ENCODE data around the gene SCGB3A2.
"Not testable (repeated sequence)": the region's sequence is repeated elsewhere in the genome, so short reads cannot be mapped to it uniquely, and the experiment has no call there.

Gene SCGB3A2

GRCh38 chr5:147869112-147869511, 9.4 kb upstream of the SCGB3A2 start:
- DNase-seq: no peak

DNA sequence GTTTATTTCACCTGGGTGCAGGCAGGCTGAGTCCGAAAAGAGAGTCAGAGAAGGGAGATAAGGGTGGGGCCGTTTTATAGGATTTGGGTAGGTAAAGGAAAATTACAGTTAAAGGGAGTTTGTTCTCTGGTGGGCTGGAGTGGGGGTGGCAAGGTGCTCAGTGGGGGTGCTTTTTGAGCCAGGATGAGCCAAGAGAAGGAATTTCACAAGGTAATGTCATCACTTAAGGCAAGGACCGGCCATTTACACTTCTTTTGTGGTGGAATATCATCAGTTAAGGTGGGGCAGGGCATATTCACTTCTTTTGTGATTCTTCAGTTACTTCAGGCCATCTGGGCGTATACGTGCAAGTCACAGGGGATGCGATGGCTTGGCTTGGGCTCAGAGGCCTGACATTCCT, 8.6 kb upstream of the SCGB3A2 start:
- DNase-seq: not testable (repeated sequence)

DNA sequence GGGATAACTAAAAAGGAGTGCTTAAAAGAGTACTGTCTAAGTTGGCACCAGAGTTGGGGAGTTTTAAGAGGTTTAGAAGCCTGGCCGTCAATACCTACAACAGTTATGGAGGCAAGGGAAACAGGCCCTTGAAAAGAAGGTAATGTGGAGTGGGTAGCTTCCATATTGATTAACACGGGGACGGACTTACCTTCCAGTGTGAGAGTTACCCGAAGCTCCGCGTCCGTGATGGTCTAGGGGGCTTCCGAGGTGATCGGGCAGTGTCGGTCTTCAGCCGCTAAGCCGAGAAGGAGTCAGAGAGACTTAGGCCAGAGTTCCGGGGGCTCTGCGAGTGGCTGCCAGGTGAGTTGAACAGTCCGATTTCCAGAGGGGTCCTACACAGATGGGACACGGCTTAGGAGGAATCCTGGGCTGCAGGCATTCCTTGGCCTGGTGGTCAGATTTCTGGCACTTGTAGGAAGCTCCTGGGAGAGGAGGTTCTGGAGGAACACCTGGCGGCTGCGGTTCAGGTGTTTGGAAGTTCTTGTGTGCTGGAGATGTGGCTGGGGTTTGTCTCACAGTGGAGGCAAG, 6.4 kb upstream of the SCGB3A2 start:
- DNase-seq: not testable (repeated sequence)

DNA sequence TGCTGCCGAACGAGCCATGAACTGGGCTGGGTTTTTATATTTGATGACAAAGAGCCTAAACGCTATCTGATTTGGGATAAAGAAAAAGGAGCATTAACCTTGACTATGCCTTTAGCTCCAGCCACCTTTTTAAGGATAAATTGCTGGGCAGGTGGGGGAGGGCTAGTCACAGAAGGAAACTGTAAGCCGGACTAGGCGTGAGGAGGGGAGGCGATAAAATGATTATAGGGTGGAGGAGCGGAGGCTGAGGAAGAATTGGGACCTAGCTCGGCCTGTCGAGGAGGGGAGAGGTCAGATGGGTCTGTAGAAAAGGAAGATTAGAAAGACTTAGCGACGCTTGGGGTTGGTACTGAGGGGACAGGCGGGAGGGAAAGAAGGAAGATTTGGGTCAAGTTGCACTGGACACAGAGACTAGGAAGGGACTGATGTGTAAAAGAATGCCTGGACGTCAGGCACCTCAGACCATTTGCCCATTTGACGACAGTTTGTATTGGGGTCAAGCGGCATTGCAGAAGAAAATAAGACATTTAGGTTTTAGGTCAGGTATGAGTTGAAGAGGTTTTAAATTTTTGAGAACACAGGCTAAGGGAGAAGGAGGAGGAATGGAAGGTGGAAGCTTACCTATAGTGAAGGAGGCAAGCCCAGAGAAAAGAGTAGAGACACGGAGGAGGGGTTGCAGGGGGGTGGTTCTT, 5.6 kb upstream of the SCGB3A2 start:
- not testable (repeated sequence) for DNase-seq

GRCh38 chr5:147874118-147874875, 4.2 kb upstream of the SCGB3A2 start:
- DNase-seq: not testable (repeated sequence)

- no peak for DNase-seq
Observed at GRCh38 chr5:147874910-147875367, 3.6 kb upstream of the SCGB3A2 start.

GRCh38 chr5:147876141-147876540, 2.4 kb upstream of the SCGB3A2 start:
- DNase-seq: no peak

- DNase-seq: no peak
Observed at GRCh38 chr5:147876626-147877025, 1.9 kb upstream of the SCGB3A2 start.

- no peak for DNase-seq
Observed at GRCh38 chr5:147879784-147880183, 1.3 kb downstream of the SCGB3A2 start.

DNA sequence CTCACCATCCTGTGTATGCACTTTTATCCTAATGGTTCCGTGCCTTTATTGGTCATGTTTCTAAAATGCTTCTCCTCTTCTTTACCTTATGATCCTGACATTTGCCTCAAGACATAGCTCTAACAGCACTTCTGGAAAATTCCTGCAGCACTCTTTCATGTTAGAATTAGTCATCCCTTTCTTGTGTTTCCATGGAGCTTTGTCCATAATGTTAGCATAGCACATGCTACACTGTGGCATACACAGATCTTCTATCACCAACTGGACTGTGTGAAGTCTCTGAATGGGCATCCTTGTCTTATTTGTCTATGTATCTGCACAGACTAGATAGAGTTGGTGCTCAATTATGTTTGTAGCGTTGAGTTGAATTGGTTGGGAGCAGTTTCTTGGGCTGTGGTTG, 2.0 kb downstream of the SCGB3A2 start:
- no peak for DNase-seq

GRCh38 chr5:147882586-147883313, 4.2 kb downstream of the SCGB3A2 start:
- DNase-seq: no peak

- no peak for DNase-seq
Observed at GRCh38 chr5:147887026-147887627, 8.6 kb downstream of the SCGB3A2 start.

- DNase-seq: no peak
Observed at GRCh38 chr5:147887930-147888329, 9.4 kb downstream of the SCGB3A2 start.

- no peak for DNase-seq
Observed at GRCh38 chr5:147892696-147893296, 14.3 kb downstream of the SCGB3A2 start.

DNA sequence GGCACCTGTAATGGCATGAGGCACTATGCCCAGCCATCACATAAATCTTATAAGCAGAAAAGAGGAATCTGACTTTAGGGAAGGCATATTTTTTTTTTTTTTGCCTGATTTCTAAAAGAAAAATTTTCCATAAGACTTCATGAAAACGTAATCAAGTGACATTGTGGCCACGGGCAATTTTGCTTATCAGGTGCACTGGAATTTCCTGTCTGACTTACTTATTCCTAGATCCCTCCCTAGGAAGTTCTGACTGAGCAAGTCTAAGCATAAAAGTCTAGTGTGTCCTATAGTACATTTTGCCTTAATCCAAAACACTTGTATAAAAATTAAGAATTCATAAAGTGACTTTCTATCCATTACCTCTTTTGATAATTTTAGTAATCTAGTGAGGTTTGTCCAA, 15.3 kb downstream of the SCGB3A2 start:
- no peak for DNase-seq

DNA sequence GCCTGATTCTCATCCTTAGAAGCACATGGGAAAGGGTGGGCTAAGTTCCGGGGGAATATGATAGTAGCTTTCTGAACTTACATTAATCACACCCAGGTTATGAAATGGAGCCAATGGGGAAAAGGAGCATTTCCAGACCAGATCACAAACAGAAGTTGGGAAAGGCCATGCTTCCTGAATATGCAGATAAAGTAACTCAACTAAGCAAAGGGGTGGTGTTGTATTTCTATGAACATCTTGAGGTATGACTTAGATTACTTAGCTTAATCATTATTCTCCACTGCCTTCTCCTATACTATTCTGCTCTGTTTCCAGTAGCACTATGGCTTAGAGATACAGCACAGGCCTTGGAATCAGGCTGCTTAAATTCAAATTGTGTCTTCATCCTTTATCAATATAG, 17.4 kb downstream of the SCGB3A2 start:
- DNase-seq: no peak

DNA sequence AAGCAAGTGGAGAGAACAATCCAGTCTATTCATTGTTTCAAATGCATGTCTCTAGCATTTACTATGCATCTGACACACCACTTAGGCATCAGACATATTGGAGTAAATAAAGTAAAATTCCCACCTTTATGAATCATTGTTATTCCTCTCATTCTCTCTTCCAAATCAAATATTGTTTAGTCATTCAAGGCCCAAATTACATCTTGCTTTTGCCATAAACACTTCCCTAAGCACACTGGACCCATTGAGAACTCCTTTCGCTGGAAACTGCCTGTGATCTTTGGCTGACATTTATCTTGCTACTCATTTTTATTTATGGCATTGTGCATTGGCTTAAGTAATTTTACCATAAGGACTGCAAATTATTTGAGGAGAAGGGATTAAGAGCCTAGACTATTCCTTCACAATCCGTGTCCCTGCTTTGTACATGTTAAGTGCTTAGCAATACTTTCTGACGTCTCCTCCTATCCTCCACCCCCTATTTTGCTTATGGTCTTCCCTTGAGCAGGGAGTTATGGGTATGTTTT, 20.4 kb downstream of the SCGB3A2 start:
- no peak for DNase-seq

GRCh38 chr5:147901599-147902039, 23.1 kb downstream of the SCGB3A2 start:
- no peak for DNase-seq

DNA sequence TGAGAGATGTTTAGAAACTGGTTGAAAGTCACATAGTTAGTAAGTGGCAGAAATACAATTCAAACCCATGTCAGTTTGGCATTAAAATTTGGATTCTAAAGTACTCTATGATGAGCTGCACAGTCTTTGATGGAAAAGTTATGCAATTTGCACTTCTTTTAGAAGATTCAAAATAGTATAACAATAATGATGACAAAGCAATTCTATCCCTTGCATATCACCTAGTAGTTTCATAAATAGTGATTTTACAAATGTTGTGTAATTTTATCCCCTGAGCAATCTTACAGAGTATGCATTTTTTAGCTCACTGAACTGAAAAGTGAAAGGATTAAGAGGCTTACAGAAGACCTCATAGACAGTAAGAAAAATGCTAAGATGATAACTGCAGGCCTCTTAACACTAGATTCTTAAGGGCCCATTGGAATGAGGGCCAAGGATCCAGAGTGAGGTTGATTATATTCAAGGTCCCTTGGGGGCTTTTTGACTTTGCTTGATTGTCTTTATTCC, 24.2 kb downstream of the SCGB3A2 start:
- DNase-seq: no peak

DNA sequence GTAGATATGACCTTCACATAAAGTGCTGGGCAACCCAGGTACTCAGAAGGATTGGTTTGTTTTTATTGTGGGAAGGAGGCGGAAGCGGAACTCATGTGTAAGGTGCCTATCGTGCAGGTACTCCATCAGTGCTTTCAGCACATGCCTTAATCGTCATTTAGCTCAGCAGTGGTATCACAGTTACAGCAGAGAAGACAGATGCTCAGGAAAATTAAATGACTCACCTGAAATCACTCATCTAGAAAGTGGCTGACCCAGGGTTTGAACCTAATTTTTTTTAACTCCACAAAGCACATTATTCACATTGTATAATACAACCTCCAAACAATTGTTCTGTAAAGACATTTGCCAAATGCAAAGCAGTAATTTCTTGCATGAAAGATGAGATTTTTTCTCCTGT, 25.6 kb downstream of the SCGB3A2 start:
- no peak for DNase-seq

GRCh38 chr5:147906326-147907095, 28.0 kb downstream of the SCGB3A2 start, which contains the start of gene C5orf46:
Gene C5orf46 (minus strand): TSS chr5:147906538. CDS start chr5:147906501, 37 bp downstream.
- DNase-seq: no peak

Data from NCI-H524 treated with DMSO at 0.1 percent for 48 hours (cell line).